ENCODE data around the gene PRKN.

The PRKN gene

GRCh38 chr6:162088091-162088490 lies 639.5 kb downstream of the PRKN start:
- H3K9ac ChIP-seq (ENCODE audit: low read length), result no peak overlapping the region
- H4K20me1 ChIP-seq (ENCODE audit: insufficient read depth, low read length), result no peaks in the 10 kb centered on the region
- H3K27ac ChIP-seq (ENCODE audit: low read length), result no peak overlapping the region
- H3K4me2 ChIP-seq (ENCODE audit: low read length), result no peak overlapping the region
- H2AFZ ChIP-seq (ENCODE audit: low read depth, low read length), result no peak overlapping the region
- H3K79me2 ChIP-seq (ENCODE audit: low read length), result no peaks in the 10 kb centered on the region
- no peaks in the 10 kb centered on the region for H3K9me3 ChIP-seq (ENCODE audit: insufficient read depth, low read length)
- H3K4me3 ChIP-seq (ENCODE audit: low read length), result no peak overlapping the region
- TF ChIP-seq CTCF (IDR thresholded peaks at IDR 0.05; ENCODE audit: low read depth, low read length) (no peak), EZH2phosphoT487 (IDR thresholded peaks at IDR 0.05; ENCODE audit: low read depth) (no peak)
- H3K36me3 ChIP-seq (replicated peaks; ENCODE audit: low read depth, low read length), result no peaks in the 10 kb centered on the region
- no peaks in the 10 kb centered on the region for H3K4me1 ChIP-seq (ENCODE audit: low read length)
- H3K27me3 ChIP-seq (ENCODE audit: low read depth, low read length), result no peaks in the 10 kb centered on the region

- Histone ChIP-seq H3K27ac (ENCODE audit: low read length) (no peak overlapping the region), H3K27me3 (ENCODE audit: low read depth, low read length) (no peaks in the 10 kb centered on the region), H4K20me1 (ENCODE audit: insufficient read depth, low read length) (no peaks in the 10 kb centered on the region), H3K79me2 (ENCODE audit: low read length) (no peaks in the 10 kb centered on the region), H2AFZ (ENCODE audit: low read depth, low read length) (no peak overlapping the region), H3K9me3 (ENCODE audit: insufficient read depth, low read length) (no peaks in the 10 kb centered on the region), H3K4me1 (ENCODE audit: low read length) (no peaks in the 10 kb centered on the region), H3K9ac (ENCODE audit: low read length) (no peak overlapping the region), H3K4me3 (ENCODE audit: low read length) (no peak overlapping the region), H3K36me3 (replicated peaks; ENCODE audit: low read depth, low read length) (no peaks in the 10 kb centered on the region), H3K4me2 (ENCODE audit: low read length) (no peak overlapping the region)
- TF ChIP-seq EZH2phosphoT487 (IDR thresholded peaks at IDR 0.05; ENCODE audit: low read depth), result no peak
- no peak for TF ChIP-seq CTCF (IDR thresholded peaks at IDR 0.05; ENCODE audit: low read depth, low read length)
Measured at GRCh38 chr6:162085561-162085960, 642.0 kb downstream of the PRKN start.

GRCh38 chr6:162082520-162082919 lies 645.0 kb downstream of the PRKN start:
- TF ChIP-seq EZH2phosphoT487 (IDR thresholded peaks at IDR 0.05; ENCODE audit: low read depth) (no peak), CTCF (IDR thresholded peaks at IDR 0.05; ENCODE audit: low read depth, low read length) (no peak)
- Histone ChIP-seq H3K4me2 (ENCODE audit: low read length) (no peak overlapping the region), H3K4me1 (ENCODE audit: low read length) (no peaks in the 10 kb centered on the region), H3K79me2 (ENCODE audit: low read length) (no peaks in the 10 kb centered on the region), H2AFZ (ENCODE audit: low read depth, low read length) (no peak overlapping the region), H3K9ac (ENCODE audit: low read length) (no peak overlapping the region), H3K4me3 (ENCODE audit: low read length) (no peak overlapping the region), H3K36me3 (replicated peaks; ENCODE audit: low read depth, low read length) (no peaks in the 10 kb centered on the region), H3K27ac (ENCODE audit: low read length) (no peak overlapping the region), H3K27me3 (ENCODE audit: low read depth, low read length) (no peaks in the 10 kb centered on the region), H3K9me3 (ENCODE audit: insufficient read depth, low read length) (no peaks in the 10 kb centered on the region), H4K20me1 (ENCODE audit: insufficient read depth, low read length) (no peaks in the 10 kb centered on the region)

- Histone ChIP-seq H4K20me1 (ENCODE audit: insufficient read depth, low read length) (no peaks in the 10 kb centered on the region), H3K27me3 (ENCODE audit: low read depth, low read length) (no peaks in the 10 kb centered on the region), H3K4me1 (ENCODE audit: low read length) (no peaks in the 10 kb centered on the region), H3K79me2 (ENCODE audit: low read length) (no peaks in the 10 kb centered on the region), H3K27ac (ENCODE audit: low read length) (no peak overlapping the region), H3K9me3 (ENCODE audit: insufficient read depth, low read length) (no peaks in the 10 kb centered on the region), H3K9ac (ENCODE audit: low read length) (no peak overlapping the region), H3K36me3 (replicated peaks; ENCODE audit: low read depth, low read length) (no peaks in the 10 kb centered on the region), H2AFZ (ENCODE audit: low read depth, low read length) (no peak overlapping the region), H3K4me3 (ENCODE audit: low read length) (no peak overlapping the region), H3K4me2 (ENCODE audit: low read length) (no peak overlapping the region)
- TF ChIP-seq EZH2phosphoT487 (IDR thresholded peaks at IDR 0.05; ENCODE audit: low read depth) (no peak), CTCF (IDR thresholded peaks at IDR 0.05; ENCODE audit: low read depth, low read length) (no peak)
Measured at GRCh38 chr6:162078667-162079066, 648.9 kb downstream of the PRKN start.

All from OCI-LY3 (cell line).